GM12801 (cell line): ENCODE data around the gene PRMT1.

ENCODE experiments used
- CTCF ChIP-seq: IDR thresholded peaks from one replicate; pipeline ENCODE4 v1.5.1; 2011; ENCODE audit warnings: control low read depth; ENCODE audit not compliant: insufficient read length; ENCODE audit errors: extremely low read depth

Gene PRMT1

GRCh38 chr19:49667473-49667872 lies 9.6 kb upstream of the PRMT1 start:
- TF ChIP-seq CTCF = no peak

- no peak for TF ChIP-seq CTCF
Measured at GRCh38 chr19:49669516-49669915, 7.6 kb upstream of the PRMT1 start.

GRCh38 chr19:49672131-49672919 lies 4.7 kb upstream of the PRMT1 start:
- no peak for TF ChIP-seq CTCF

- no peak for TF ChIP-seq CTCF
Measured at GRCh38 chr19:49676136-49676783, 811 bp upstream of the PRMT1 start.

- TF ChIP-seq CTCF = no peak
Measured at GRCh38 chr19:49676784-49677230, 264 bp upstream of the PRMT1 start.

GRCh38 chr19:49677901-49678674 lies 1.0 kb downstream of the PRMT1 start:
- no peak for TF ChIP-seq CTCF
